Measurements from ENCODE around the gene DIS3. TPM values are rescaled to one million over a fixed set of nuclear protein-coding genes. Genes with fewer than 3 reads are reported as not detected.

DIS3 gene
- total and polyA plus RNA-seq, 2 of the 13 experiments (the other 11 are each of a cell fraction or from before 2014, with no cell fraction given): 13.2 to 35.0 TPM

DNA sequence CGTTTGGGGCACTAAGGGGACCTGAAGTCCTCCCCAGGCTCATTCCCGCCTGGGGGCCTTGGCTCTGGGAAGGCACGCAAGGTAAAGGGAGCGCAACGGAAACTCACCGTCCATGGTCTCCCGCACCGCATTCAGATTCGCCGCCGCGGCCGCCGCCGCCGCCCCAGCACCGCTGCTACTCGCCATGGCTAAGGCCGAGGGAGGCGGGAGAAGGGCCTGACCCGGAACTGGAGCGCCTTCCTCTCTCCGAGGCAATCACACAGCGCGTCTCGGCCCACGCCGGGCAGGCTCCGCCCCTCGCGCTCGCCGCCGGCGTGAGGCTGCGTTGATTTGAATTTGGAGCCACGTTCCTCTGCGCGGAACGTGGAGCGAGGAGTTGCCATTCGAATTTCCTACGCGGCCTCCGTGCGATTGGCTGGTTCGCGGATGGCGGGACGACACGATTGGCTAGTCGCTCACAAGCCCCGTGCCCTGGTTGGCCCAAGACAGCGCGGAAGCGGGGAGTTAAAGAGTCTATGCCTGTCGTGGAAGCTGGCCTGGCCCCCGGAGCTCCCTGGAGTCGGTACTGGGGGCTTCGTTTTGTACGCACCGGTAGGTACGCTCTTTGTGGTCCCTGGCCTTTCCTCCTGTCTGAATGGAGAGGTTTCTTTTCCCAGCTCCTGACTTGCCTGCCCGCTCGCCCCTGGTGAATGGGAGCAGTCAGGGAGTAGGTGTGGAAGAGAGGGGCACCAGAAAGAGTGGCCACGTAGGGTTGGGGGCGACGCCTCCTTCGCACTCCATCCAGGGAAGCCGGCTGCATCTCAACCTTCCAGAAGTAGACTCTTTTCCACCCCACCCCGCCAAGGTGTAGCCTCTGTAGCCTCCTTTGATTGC is 54.0 kb downstream of the DIS3 start, which contains the start of the genes BORA and MZT1 (continued):
- TF ChIP-seq MTA3 (CRISPR knock-in tag; IDR thresholded peaks at IDR 0.05): no peak
- no peak; the same call in 1 of the 2 replicates for TF ChIP-seq TSC22D2 (CRISPR knock-in tag; IDR thresholded peaks at IDR 0.05; ENCODE audit: borderline replicate concordance)
- TF ChIP-seq ZNF644 (CRISPR knock-in tag; IDR thresholded peaks at IDR 0.05; ENCODE audit: low read depth): no peak
- TF ChIP-seq ZSCAN9 (CRISPR knock-in tag; IDR thresholded peaks at IDR 0.05; ENCODE audit: borderline replicate concordance): peak; percentile 86; the same call in 1 of the 2 replicates
- TF ChIP-seq, protein P1, sequence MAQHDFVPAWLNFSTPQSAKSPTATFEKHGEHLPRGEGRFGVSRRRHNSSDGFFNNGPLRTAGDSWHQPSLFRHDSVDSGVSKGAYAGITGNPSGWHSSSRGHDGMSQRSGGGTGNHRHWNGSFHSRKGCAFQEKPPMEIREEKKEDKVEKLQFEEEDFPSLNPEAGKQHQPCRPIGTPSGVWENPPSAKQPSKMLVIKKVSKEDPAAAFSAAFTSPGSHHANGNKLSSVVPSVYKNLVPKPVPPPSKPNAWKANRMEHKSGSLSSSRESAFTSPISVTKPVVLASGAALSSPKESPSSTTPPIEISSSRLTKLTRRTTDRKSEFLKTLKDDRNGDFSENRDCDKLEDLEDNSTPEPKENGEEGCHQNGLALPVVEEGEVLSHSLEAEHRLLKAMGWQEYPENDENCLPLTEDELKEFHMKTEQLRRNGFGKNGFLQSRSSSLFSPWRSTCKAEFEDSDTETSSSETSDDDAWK (CRISPR knock-in tag; IDR thresholded peaks at IDR 0.05): no peak
- peak; percentile 48; the same call in 1 of the 2 replicates for TF ChIP-seq FOSL2 (CRISPR knock-in tag; IDR thresholded peaks at IDR 0.05)
- no peak for TF ChIP-seq ZMYM3 (CRISPR knock-in tag; IDR thresholded peaks at IDR 0.05)
- no peak for TF ChIP-seq SMAD9 (CRISPR knock-in tag; IDR thresholded peaks at IDR 0.05)
- peak; percentile 99 for TF ChIP-seq CC2D1A (CRISPR knock-in tag; IDR thresholded peaks at IDR 0.05)
- TF ChIP-seq EHMT2 (IDR thresholded peaks at IDR 0.05; ENCODE audit: borderline replicate concordance, low read depth, low read length): no peak
- peak; percentile 85; the same call in 1 of the 2 replicates for TF ChIP-seq ZNF670 (CRISPR knock-in tag; IDR thresholded peaks at IDR 0.05; ENCODE audit: borderline replicate concordance)
- 0 out of 2 replicates have a peak, but pooled peaks have one; percentile 26 for TF ChIP-seq GLI4 (CRISPR knock-in tag; IDR thresholded peaks at IDR 0.05; ENCODE audit: borderline replicate concordance)
- TF ChIP-seq PRPF4 (IDR thresholded peaks at IDR 0.05; ENCODE audit: low read depth, low read length, poor library complexity, severe bottlenecking): no peak
- no peak; the same call in 1 of the 2 replicates for TF ChIP-seq ZNF777 (CRISPR knock-in tag; IDR thresholded peaks at IDR 0.05)
- TF ChIP-seq HNF4G (IDR thresholded peaks at IDR 0.05; ENCODE audit: borderline replicate concordance, low read depth, low read length): no peak
- TF ChIP-seq HNF4G (CRISPR knock-in tag; IDR thresholded peaks at IDR 0.05; ENCODE audit: borderline replicate concordance, low read depth): no peak; the same call in 1 of the 2 replicates
- no peak for TF ChIP-seq SMARCC2 (IDR thresholded peaks at IDR 0.05)
- peak; percentile 98 for TF ChIP-seq FOXM1 (CRISPR knock-in tag; IDR thresholded peaks at IDR 0.05)
- no peak for TF ChIP-seq ZNF652 (CRISPR knock-in tag; IDR thresholded peaks at IDR 0.05; ENCODE audit: borderline replicate concordance, low read depth)
- TF ChIP-seq, protein P2, sequence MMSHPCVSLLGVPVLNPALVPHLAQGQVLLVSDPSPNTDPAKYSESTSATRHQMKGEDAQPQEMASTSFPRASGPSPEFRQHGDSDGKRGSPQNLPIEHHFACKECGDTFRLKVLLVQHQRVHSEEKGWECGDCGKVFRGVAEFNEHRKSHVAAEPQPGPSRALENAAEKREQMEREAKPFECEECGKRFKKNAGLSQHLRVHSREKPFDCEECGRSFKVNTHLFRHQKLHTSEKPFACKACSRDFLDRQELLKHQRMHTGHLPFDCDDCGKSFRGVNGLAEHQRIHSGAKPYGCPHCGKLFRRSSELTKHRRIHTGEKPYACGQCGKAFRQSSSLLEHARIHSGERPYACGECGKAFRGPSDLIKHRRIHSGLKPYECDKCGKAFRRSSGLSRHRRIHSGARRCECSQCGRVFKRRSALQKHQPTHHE (CRISPR knock-in tag; IDR thresholded peaks at IDR 0.05; ENCODE audit: borderline replicate concordance): no peak
- TF ChIP-seq AHR (CRISPR knock-in tag; IDR thresholded peaks at IDR 0.05): peak; percentile 17; the same call in 1 of the 2 replicates
- TF ChIP-seq ZNF563 (CRISPR knock-in tag; IDR thresholded peaks at IDR 0.05): peak; percentile 11; the same call in 1 of the 2 replicates
- peak; percentile 96 for TF ChIP-seq SP4 (CRISPR knock-in tag; IDR thresholded peaks at IDR 0.05)
- TF ChIP-seq ZNF292 (CRISPR knock-in tag; IDR thresholded peaks at IDR 0.05; ENCODE audit: borderline replicate concordance, low read depth): no peak; the same call in 1 of the 2 replicates
- TF ChIP-seq, protein P3, sequence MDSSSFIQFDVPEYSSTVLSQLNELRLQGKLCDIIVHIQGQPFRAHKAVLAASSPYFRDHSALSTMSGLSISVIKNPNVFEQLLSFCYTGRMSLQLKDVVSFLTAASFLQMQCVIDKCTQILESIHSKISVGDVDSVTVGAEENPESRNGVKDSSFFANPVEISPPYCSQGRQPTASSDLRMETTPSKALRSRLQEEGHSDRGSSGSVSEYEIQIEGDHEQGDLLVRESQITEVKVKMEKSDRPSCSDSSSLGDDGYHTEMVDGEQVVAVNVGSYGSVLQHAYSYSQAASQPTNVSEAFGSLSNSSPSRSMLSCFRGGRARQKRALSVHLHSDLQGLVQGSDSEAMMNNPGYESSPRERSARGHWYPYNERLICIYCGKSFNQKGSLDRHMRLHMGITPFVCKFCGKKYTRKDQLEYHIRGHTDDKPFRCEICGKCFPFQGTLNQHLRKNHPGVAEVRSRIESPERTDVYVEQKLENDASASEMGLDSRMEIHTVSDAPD (CRISPR knock-in tag; IDR thresholded peaks at IDR 0.05): peak; percentile 96
- no peak for TF ChIP-seq HDAC6 (IDR thresholded peaks at IDR 0.05; ENCODE audit: low read depth, low read length)
- peak; percentile 100 for TF ChIP-seq ZNF749 (CRISPR knock-in tag; IDR thresholded peaks at IDR 0.05; ENCODE audit: borderline replicate concordance)

Measured in HepG2 (cell line).